HG03432 (cell line): ENCODE data around the gene ERMP1.
"Not testable (repeated sequence)": the region's sequence is repeated elsewhere in the genome, so short reads cannot be mapped to it uniquely, and the experiment has no call there.

Source experiments
- ATAC-seq: cut with Tn5 transposase; IDR thresholded peaks from one replicate; pipeline ENCODE4 v1.9.1; 2021; ENCODE audit warnings: mild to moderate bottlenecking, moderate library complexity; ENCODE audit not compliant: unreplicated experiment

Gene ERMP1

GRCh38 chr9:5825223-5825622 is 7.7 kb downstream of the ERMP1 start:
- ATAC-seq, result no peak

- no peak for ATAC-seq
These were observed 12.5 kb downstream of the ERMP1 start for GRCh38 chr9:5820425-5820824.

- no peak for ATAC-seq
These were observed 13.7 kb downstream of the ERMP1 start for GRCh38 chr9:5819174-5819573.

GRCh38 chr9:5818424-5819142 is 14.3 kb downstream of the ERMP1 start:
- ATAC-seq, result no peak

GRCh38 chr9:5817862-5818261 is 15.1 kb downstream of the ERMP1 start:
- no peak for ATAC-seq

GRCh38 chr9:5815461-5815860 is 17.5 kb downstream of the ERMP1 start:
- no peak for ATAC-seq

GRCh38 chr9:5813824-5814223 is 19.1 kb downstream of the ERMP1 start:
- no peak for ATAC-seq

- no peak for ATAC-seq
These were observed 21.2 kb downstream of the ERMP1 start for GRCh38 chr9:5811751-5812150.

- ATAC-seq, result no peak
These were observed 27.4 kb downstream of the ERMP1 start for GRCh38 chr9:5805478-5805877.

- no peak for ATAC-seq
These were observed 31.2 kb downstream of the ERMP1 start for GRCh38 chr9:5801739-5802113.

GRCh38 chr9:5800969-5801738 is 31.8 kb downstream of the ERMP1 start:
- no peak for ATAC-seq

GRCh38 chr9:5800378-5800777 is 32.5 kb downstream of the ERMP1 start:
- not testable (repeated sequence) for ATAC-seq

GRCh38 chr9:5799314-5799713 is 33.6 kb downstream of the ERMP1 start:
- ATAC-seq, result no peak

GRCh38 chr9:5798581-5798980 is 34.3 kb downstream of the ERMP1 start:
- no peak for ATAC-seq

GRCh38 chr9:5796298-5796697 is 36.6 kb downstream of the ERMP1 start:
- ATAC-seq, result no peak

- ATAC-seq, result no peak
These were observed 39.1 kb downstream of the ERMP1 start for GRCh38 chr9:5793812-5794211.

- ATAC-seq, result no peak
These were observed 41.0 kb downstream of the ERMP1 start for GRCh38 chr9:5791870-5792269.

GRCh38 chr9:5790923-5791322 is 42.0 kb downstream of the ERMP1 start:
- no peak for ATAC-seq

GRCh38 chr9:5789489-5789888 is 43.4 kb downstream of the ERMP1 start:
- no peak for ATAC-seq

- no peak for ATAC-seq
These were observed 45.1 kb downstream of the ERMP1 start for GRCh38 chr9:5787759-5788302.

GRCh38 chr9:5787220-5787619 is 45.7 kb downstream of the ERMP1 start:
- no peak for ATAC-seq
